SW 1271 (cell line): ENCODE results near the gene SCCPDH.
"Not testable (repeated sequence)": the region's sequence is repeated elsewhere in the genome, so short reads cannot be mapped to it uniquely, and the experiment has no call there.

Source experiments
- DNase-seq, 2 experiments: peaks; one replicate each; lab custom pipeline; 2025; lab: John Stamatoyannopoulos, UW

Gene SCCPDH

DNA sequence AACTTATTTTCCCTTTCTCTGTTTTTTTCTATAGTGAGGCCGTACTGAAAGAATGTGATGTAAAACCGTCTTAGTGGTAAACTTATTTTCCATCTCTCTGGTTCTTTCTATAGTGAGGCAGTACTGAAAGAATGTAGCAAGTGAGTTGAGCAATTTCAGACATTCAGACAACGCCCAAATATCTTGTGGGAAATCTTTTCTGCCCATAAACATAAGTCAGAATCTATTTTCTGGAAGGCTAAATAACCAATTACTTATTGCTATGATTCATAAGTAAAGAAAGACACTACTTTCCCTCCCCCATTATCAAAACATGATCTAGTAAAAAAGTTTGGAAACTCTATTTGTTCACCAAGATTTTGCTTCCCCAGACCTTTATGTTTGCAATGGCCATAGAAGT lies 18.8 kb upstream of the SCCPDH start:
- DNase-seq = peak in 1 of 2 experiments; percentile 66

DNA sequence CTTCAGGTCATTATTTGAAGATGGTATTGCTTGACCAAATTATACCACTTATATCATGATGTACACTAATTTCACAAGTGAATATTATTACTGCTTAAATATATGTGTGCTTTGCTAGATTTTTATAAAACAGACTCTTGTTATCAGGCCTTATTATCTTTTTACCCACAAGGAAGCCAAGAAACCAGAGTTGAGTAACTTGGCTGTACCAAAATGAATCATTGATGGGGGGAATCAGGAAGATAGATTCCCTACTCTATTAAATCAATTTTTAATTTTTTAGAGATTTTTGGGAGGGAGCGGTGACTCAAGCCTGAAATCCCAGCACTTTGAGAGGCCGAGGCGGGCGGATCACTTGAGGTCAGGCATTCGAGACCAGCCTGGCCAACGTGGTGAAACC lies 16.0 kb upstream of the SCCPDH start:
- DNase-seq = no peak

DNA sequence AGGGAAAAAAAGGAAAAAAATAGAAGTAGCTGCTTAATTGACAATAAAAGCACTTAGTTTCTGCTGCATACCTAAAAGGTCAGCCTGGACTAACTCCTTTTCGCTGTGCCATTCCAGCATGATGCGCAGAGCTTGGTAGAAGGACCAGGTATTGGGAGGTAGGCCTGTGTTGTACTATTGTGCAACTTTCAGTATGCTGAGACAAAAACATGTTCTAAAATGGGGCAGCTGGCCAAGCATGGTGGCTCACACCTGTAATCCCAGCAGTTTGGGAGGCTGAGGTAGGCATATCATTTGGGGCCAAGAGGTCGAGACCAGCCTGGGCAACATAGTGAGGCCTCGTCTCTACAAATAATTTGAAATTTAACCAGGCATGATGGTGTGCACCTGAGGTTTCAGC lies 15.0 kb upstream of the SCCPDH start:
- DNase-seq = no peak

DNA sequence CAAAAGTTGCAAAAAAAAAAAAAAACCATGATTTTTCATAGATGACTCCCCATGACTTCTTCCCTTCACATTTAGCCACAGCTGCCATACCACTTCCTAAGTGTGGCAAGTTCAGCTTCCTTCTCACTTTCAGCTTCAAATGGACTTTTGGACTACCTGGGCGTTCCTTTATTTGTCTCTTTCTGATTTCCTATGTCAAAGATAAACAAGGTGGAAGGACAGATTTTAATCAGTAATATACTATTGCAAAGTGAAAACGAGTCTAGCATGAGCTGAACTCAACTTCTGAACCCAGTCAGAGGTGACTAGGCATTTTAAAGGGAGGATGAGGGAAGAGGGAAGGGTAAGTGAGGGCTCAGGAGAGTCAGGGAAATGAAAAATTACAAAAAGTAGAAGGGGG lies 14.4 kb upstream of the SCCPDH start:
- DNase-seq = no peak

DNA sequence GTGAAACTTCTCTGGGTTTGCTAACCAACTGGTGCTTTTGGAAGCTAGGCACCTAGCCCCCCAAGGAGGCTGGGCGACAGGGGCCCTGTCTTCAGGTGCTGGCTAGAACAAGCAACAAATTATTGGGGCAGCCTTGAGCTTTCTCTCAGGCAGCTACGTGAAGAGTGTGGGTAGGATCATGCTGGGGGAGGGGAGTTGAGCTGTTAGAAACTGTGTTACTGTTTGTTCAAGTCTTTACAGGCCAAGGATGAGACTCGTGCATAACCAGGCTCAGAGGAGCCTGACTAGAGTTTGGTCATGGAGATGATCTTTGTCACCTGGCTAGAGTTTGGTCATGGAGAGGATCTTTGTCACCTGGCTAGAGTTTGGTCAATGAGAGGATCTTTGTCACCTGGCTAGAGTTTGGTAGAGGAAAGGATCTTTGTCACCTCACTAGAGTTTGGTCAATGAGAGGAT lies 12.6 kb upstream of the SCCPDH start:
- no peak for DNase-seq

DNA sequence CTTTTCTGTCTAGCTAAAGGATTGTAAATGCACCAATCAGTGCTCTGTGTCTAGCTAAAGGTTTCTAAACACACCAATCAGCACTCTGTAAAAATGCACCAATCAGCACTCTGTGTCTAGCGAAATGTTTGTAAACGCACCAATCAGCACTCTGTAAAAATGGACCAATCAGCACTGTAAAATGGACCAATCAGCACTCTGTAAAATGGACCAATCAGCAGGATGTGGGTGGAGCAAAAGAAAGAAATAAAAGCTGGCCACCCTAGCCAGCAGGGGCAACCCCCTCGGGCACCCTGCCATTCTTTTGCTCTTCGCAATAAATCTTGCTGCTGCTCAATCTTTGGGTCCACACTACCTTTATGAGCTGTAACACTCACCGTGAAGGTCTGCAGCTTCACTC lies 11.8 kb upstream of the SCCPDH start:
- DNase-seq = not testable (repeated sequence)

DNA sequence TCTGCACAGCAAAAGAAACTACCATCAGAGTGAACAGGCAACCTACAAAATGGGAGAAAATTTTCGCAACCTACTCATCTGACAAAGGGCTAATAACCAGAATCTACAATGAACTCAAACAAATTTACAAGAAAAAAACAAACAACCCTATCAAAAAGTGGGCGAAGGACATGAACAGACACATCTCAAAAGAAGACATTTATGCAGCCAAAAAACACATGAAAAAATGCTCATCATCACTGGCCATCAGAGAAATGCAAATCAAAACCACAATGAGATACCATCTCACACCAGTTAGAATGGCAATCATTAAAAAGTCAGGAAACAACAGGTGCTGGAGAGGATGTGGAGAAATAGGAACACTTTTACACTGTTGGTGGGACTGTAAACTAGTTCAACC lies 4.8 kb upstream of the SCCPDH start:
- not testable (repeated sequence) for DNase-seq

DNA sequence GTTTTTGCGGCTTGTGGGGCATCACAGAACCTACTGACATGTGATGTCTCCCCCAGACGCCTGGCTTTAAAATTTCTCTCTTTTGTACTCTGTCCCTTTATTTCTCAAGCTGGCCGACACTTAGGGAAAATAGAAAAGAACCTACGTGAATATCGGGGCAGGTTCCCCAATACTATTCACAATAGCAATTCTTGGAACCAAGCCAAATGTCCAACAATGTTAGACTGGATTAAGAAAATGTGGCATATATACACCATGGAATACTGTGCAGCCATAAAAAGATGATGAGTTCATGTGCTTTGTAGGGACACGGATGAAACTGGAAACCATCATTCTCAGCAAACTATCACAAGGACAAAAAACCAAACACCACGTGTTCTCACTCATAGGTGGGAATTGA lies 3.4 kb upstream of the SCCPDH start:
- DNase-seq = not testable (repeated sequence)

DNA sequence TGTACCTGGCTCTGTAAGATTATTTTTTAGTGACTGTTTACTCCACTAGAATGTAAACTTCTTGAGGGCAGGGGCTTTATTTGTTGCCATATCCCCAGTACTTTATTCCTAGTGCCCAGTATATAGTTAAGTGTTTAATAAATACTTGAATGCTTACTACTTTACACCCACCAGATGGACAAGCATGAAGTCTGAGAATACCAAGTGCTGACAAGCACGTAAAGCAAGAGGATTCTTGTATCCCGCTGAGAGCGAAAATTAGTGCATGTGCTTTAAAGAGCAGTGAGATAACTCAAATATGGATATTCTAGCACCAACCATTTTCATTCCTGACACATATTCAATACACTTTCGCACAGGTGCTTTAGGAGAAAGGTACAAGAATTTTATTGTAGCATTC lies 1.5 kb upstream of the SCCPDH start:
- DNase-seq = no peak

DNA sequence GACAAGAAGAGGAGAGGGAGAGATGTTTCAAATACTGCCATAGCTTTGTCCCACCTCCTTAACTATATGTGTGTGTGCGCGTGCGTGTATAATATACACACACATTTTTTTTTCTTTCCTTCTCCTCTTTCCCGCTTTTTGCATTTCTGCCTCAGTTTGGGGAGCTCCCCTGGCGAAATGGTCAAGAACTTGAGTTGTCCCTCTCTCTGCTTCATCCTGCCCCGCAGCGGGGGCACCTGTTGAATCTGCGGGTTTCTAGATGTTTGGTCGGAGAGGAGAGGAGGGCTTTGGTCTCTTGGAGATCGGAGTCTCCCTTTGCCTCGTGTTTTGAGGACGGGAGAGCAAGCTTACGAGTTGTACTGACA lies 504 bp downstream of the SCCPDH start:
- DNase-seq = peak; percentile 71 to 81

DNA sequence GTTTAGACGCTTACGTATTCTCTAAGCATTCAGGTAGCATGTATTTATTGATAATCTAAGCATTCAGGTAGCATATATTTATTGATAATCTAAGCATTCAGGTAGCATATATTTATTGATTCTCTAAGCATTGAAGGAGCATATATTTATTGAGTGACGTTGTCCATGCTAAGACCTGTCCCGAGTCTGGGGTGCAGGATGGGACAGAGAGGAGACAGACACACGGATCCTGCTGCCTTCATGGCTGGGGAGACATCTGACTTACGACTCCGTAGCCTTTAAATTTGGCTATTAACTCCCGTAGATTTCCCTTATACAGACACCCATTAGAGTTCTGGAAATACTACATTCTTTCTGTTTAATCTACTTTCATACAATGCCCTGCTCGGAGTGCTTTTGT lies 982 bp downstream of the SCCPDH start:
- DNase-seq = no peak

DNA sequence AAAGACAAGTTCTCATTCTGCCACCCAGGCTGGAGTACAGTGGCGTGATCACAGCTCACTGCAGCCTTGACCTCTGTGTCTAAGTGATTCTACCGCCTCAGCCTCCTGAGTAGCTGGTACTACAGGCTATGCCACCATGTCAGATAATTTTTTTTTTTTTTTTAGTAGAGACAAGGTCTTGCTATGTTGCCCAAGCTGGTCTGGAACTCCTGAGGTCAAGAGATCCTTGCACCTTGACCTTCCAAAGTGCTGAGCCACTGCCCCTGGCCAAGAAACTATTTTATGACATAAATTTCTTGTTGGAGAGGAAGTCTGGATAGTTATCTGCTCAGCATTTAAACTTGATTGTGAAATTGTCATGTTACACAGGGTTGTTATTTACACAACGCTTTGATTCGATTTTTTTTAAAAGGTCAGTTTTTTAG lies 2.1 kb downstream of the SCCPDH start:
- no peak for DNase-seq

DNA sequence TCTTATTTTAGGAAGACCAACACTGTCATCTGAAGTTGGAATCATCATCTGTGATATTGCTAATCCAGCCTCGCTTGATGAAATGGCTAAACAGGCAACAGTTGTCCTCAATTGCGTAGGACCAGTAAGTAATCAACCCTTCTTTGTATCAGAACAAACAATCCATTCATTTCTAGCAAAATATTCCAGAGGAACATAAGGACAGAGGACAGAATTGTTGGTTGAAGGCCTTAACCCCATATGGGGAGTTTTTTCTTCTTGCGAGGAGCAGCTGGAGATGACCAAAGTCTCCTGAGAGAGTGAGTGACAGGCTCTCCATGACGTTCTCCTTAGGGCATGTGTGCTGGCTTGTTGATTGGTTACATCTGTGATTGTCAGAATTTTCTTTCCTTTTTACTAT lies 2.7 kb downstream of the SCCPDH start:
- DNase-seq = no peak

DNA sequence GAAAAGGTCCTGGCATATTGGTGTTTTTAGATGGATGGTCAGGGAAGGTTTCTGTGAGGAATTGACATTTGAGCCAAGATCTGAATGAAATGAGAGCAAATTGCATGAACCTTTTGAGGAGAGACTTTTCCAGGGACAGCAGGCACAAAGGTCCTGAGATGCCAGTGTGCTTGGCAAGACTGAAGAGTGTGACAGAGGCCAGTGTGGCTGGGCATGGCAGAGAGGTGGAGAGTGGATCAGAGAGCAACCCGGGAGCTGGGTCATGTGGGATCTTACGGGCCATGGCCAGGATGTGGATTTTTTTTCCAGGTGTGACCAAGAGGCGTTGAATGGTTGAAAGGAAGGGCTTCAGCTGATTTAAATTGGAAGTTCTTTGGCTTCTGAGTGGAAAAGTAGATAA lies 3.4 kb downstream of the SCCPDH start:
- DNase-seq = no peak

DNA sequence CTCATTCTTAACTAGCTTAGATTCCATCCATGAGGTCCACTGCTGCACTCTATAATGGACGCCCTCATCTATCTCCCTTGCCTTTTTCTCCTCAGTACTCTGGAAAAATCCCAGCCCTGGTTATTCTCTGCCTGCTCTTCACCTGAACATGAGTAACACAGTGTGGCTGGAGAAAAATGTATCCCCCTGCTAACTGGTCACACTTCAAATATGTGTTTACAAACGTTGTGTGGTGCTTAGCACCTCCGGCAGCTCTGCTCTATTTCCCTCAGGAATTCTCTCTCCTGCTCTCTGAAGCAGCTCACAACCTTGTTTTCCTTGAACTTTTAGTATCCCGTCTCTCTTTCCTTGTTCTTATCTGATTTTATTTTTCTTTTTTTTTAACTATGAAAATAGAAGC lies 4.1 kb downstream of the SCCPDH start:
- no peak for DNase-seq

DNA sequence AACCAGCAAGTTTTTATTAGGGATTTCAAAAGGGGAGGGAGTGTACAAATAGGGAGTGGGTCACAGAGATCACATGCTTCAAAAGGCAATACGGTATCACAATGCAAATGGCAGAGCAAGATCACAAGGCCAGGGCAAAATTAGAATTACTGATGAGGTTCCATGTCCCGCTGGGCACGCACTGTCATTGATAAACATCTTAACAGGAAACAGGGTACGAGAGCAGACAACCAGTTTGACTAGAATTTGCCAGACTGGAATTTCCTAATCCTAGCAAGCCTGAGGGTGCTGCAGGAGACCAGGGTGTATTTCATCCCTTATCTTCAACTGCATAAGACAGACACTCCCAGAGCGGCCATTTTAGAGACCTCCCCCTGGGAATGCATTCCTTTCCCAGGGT lies 4.8 kb downstream of the SCCPDH start:
- DNase-seq = not testable (repeated sequence)

DNA sequence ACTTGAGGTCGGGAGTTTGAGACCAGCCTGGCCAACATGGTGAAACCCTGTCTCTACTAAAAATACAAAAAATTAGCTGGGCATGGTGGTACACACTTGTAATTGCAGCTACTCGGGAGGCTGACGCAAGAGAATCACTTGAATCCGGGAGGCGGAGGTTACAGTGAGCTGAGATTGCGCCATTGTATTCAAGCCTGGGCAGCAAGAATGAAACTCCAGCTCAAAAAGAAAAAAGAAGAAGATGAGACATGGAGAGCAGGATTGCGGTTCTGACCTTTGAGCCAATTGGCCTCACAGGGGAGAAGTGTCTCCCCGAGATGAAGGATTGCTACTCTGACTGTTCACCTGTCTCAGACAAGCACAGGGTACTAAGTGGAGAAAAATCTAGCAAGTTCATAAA lies 6.6 kb downstream of the SCCPDH start:
- DNase-seq = no peak

DNA sequence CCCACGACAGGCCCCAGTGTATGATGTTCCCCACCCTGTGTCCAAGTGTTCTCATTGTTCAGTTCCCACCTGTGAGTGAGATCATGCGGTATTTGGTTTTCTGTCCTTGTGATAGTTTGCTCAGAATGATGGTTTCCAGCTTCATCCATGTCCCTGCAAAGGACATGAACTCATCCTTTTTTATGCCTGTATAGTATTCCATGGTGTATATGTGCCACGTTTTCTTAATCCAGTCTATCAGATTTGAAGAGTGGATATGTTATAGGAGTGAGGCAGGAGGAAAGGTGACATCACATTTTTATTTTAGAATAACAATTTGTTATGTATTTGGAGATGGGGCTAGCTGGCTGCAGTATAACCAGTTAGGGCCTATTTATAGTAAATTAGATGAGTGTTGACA lies 7.7 kb downstream of the SCCPDH start:
- DNase-seq = not testable (repeated sequence)

DNA sequence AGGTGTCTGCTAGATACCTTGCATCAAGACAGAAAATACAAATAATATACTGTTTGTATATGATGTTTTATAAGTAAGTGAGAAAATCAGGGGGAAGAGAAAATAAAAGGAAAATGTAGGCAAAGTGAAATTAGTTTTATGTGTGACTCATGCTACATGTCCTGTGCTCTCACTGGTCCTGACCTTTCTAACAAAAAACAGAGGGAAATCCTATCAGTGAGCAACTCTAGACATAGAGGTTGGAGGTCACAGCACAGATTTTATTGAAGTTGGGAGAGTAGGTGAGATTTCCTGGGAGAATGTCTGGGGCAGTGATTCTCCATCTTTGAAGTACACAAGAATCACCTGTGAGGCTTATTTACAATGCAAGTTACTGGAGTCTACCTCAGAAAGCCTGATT lies 9.5 kb downstream of the SCCPDH start:
- DNase-seq = no peak

DNA sequence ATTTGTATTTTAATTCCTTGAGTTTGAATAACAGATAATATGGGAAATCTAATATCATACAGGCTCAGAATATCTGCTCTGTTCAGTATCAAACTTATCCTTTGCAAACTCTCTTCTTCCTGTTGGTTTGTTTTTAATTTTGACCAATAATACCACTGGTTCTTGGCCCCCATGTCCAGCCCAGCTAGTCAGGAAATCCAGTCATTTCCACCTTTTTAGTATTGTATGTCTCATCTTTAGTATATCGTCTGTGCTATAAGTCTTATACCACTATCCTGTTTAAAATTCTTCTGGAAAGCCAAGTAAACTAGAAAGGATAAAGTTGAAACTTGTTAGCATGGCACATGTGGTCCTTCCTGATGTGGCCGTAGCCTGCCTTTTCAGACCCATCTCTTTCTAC lies 10.7 kb downstream of the SCCPDH start:
- no peak for DNase-seq

DNA sequence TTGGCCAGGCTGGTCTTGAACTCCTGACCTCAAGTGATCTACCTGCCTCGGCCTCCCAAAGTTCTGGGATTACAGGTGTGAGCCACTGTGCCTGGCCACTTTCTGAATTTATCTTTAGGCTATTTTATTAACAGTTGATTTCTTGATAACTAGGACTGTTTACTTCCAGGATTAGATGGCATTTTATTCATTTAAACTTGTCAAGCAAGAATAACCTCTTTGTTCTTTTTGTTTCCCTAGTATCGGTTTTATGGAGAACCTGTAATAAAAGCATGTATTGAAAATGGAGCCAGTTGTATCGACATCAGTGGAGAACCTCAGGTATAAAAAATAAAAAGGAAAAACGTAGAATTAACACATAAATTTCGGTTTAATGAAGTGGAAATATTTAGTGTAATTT lies 11.5 kb downstream of the SCCPDH start:
- no peak for DNase-seq

DNA sequence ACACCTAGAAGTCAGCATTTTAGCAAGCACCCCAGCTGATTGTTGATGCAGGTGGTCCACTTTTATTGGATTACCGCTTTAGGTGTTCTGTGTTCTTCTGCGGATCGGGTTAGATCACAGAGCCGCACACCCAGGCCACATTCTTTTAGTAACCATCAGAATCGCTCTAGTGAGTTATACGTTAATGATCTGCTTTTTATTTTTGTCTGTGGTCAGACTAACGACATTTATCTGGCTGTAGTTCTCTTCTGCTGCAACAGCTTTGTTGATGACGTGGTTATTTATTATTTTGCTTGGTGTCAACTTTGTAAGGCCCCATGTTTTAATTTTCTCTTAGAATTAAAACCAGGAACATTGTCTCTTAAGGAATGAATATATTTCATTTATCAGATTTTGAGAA lies 18.2 kb downstream of the SCCPDH start:
- no peak for DNase-seq

DNA sequence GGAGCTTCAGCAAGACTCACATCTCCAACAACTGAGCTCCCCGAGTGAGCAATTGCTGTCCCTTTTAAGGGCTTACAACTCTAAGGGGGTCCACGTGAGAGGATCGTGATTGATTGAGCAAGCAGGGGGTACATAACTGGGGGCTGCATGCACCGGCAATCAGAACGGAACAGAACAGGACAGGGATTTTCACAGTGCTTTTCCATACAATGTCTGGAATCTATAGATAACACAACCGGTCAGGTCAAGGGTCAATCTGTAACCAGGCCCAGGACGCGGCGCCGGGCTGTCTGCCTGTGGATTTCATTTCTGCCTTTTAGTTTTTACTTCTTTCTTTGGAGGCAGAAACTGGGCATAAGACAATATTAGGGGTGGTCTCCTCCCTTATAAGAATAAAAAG lies 21.9 kb downstream of the SCCPDH start:
- DNase-seq = not testable (repeated sequence)

DNA sequence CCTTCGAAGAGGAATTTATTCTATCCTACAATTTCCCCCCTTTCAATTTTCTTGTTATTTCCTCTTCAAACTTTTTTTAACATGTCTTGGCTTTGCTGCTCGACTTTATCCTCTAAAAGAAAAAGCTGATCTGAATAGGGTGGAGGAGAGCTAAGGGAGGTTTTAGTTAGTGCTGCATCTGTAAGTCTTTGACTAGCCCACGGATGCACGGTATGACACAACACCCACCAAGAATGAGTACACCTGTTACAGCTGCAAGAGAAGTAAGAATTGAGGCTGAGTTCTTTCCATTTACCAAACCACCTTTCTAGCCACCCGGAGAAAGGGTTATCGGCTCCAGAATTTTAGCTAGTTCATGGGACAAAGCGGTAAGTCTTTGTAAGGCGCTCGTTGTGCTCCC lies 23.8 kb downstream of the SCCPDH start:
- no peak for DNase-seq

DNA sequence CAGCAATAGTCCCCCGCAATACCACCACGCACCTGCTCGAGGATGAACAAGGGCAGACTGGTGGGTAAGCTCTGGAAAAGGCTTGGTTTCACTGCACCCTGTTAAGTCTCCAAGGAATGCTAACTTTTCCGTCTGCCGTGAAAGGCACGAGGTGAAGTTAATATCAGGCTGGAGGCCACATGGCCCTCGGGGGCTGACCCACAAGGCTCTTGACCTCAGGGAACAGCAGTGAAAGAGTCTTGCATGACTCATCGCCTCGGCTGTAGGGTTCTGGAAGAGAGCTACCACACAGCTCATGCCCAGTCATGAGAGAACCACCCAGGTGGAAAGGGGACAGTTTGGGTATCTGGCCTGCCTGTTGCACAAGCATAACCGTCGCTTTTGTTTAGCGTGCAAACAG lies 24.7 kb downstream of the SCCPDH start:
- no peak for DNase-seq
